GM23338 (cell line): ENCODE results near the gene TAMM41.

Experiments used
- CREB1 ChIP-seq: fragments of 250-450 bp; sonication (Bioruptor Pico); IDR thresholded peaks from 2 replicates; pipeline ENCODE4 v1.5.0; 2020; ENCODE audit warnings: low read depth, mild to moderate bottlenecking, moderate library complexity
- EZH2 ChIP-seq: fragments of 200-600 bp; sonication (generic); IDR thresholded peaks from one replicate; pipeline ENCODE4 v1.8.0; 2017; ENCODE audit warnings: antibody characterized with exemption, mild to moderate bottlenecking, low read depth; ENCODE audit not compliant: unreplicated experiment
- EZH2phosphoT487 ChIP-seq: fragments of 200-600 bp; sonication (generic); IDR thresholded peaks from one replicate; pipeline ENCODE4 v1.8.1; 2018; ENCODE audit warnings: antibody characterized with exemption; ENCODE audit not compliant: unreplicated experiment
- JUNB ChIP-seq: IDR thresholded peaks from one replicate; pipeline ENCODE4 v1.6.1; 2016; ENCODE audit warnings: antibody characterized with exemption; ENCODE audit not compliant: unreplicated experiment
- POLR2AphosphoS5 ChIP-seq: IDR thresholded peaks from 2 replicates; pipeline ENCODE4 v1.6.1; 2016; ENCODE audit warnings: antibody characterized with exemption, low read depth
- REST ChIP-seq: IDR thresholded peaks from one replicate; pipeline ENCODE4 v1.6.1; 2018; ENCODE audit warnings: antibody characterized with exemption; ENCODE audit not compliant: unreplicated experiment
- STAT1 ChIP-seq: IDR thresholded peaks from one replicate; pipeline ENCODE4 v1.6.1; 2016; ENCODE audit warnings: antibody characterized with exemption; ENCODE audit not compliant: unreplicated experiment
- TF ChIP-seq, protein P1 (sequence below), 2 experiments: fragments of 200-600 bp in 1 of 2; sonication (generic) in 1 of 2; conservative IDR thresholded peaks; 2 replicates each; pipeline versions ENCODE4 v1.5.1 to v1.6.1; 2016 to 2017; ENCODE audit warnings: antibody characterized with exemption in 2 of 2, low read depth in 2 of 2, mild to moderate bottlenecking in 2 of 2, moderate library complexity in 1 of 2
- TF ChIP-seq, protein P2 (sequence below): IDR thresholded peaks from 2 replicates; pipeline ENCODE4 v1.6.1; 2016; ENCODE audit warnings: antibody characterized with exemption

- TF ChIP-seq REST (no peak), EZH2phosphoT487 (no peak), POLR2AphosphoS5 (no peak), EZH2 (no peak), STAT1 (no peak), CREB1 (CRISPR knock-in tag) (no peak), JUNB (no peak)
- TF ChIP-seq, protein P1, sequence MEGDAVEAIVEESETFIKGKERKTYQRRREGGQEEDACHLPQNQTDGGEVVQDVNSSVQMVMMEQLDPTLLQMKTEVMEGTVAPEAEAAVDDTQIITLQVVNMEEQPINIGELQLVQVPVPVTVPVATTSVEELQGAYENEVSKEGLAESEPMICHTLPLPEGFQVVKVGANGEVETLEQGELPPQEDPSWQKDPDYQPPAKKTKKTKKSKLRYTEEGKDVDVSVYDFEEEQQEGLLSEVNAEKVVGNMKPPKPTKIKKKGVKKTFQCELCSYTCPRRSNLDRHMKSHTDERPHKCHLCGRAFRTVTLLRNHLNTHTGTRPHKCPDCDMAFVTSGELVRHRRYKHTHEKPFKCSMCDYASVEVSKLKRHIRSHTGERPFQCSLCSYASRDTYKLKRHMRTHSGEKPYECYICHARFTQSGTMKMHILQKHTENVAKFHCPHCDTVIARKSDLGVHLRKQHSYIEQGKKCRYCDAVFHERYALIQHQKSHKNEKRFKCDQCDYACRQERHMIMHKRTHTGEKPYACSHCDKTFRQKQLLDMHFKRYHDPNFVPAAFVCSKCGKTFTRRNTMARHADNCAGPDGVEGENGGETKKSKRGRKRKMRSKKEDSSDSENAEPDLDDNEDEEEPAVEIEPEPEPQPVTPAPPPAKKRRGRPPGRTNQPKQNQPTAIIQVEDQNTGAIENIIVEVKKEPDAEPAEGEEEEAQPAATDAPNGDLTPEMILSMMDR (conservative IDR thresholded peaks at IDR 0.05; ENCODE audit: low read depth in 2 of 2), result no peak
- TF ChIP-seq, protein P2, sequence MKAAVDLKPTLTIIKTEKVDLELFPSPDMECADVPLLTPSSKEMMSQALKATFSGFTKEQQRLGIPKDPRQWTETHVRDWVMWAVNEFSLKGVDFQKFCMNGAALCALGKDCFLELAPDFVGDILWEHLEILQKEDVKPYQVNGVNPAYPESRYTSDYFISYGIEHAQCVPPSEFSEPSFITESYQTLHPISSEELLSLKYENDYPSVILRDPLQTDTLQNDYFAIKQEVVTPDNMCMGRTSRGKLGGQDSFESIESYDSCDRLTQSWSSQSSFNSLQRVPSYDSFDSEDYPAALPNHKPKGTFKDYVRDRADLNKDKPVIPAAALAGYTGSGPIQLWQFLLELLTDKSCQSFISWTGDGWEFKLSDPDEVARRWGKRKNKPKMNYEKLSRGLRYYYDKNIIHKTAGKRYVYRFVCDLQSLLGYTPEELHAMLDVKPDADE, result no peak
Measured at GRCh38 chr3:11810276-11810675, 36.4 kb downstream of the TAMM41 start.
